Measurements from ENCODE around the gene PPA1.
"Not testable (repeated sequence)": the region's sequence is repeated elsewhere in the genome, so short reads cannot be mapped to it uniquely, and the experiment has no call there.

PPA1 gene

GRCh38 chr10:70169011-70169410 is 64.2 kb downstream of the PPA1 start:
- no peak for DNase-seq (ENCODE audit: low read depth)

- no peak for DNase-seq (ENCODE audit: low read depth)
Measured at GRCh38 chr10:70167246-70167645, 66.0 kb downstream of the PPA1 start.

GRCh38 chr10:70166394-70166793 is 66.8 kb downstream of the PPA1 start:
- DNase-seq (ENCODE audit: low read depth), result no peak

- no peak for DNase-seq (ENCODE audit: low read depth)
Measured at GRCh38 chr10:70164163-70164562, 69.1 kb downstream of the PPA1 start.

- no peak for DNase-seq (ENCODE audit: low read depth)
Measured at GRCh38 chr10:70163448-70163847, 69.8 kb downstream of the PPA1 start.

GRCh38 chr10:70162892-70163201 is 70.4 kb downstream of the PPA1 start:
- no peak for DNase-seq (ENCODE audit: low read depth)

- no peak for DNase-seq (ENCODE audit: low read depth)
Measured at GRCh38 chr10:70162151-70162891, 70.9 kb downstream of the PPA1 start.

GRCh38 chr10:70160798-70161197 is 72.4 kb downstream of the PPA1 start:
- no peak for DNase-seq (ENCODE audit: low read depth)

GRCh38 chr10:70159366-70159765 is 73.9 kb downstream of the PPA1 start:
- not testable (repeated sequence) for DNase-seq (ENCODE audit: low read depth)

GRCh38 chr10:70158113-70158512 is 75.1 kb downstream of the PPA1 start:
- no peak for DNase-seq (ENCODE audit: low read depth)

- DNase-seq (ENCODE audit: low read depth), result no peak
Measured at GRCh38 chr10:70155255-70155838, 77.9 kb downstream of the PPA1 start.
